Inflammatory macrophage (primary cell): ENCODE data around the gene BEST4.
"Not testable (repeated sequence)": the region's sequence is repeated elsewhere in the genome, so short reads cannot be mapped to it uniquely, and the experiment has no call there.

Source experiments
- DNase-seq, 2 donors: peaks; one replicate each; pipeline ENCODE4 v3.0.0-alpha.2; 2020 to 2022

BEST4 gene

DNA sequence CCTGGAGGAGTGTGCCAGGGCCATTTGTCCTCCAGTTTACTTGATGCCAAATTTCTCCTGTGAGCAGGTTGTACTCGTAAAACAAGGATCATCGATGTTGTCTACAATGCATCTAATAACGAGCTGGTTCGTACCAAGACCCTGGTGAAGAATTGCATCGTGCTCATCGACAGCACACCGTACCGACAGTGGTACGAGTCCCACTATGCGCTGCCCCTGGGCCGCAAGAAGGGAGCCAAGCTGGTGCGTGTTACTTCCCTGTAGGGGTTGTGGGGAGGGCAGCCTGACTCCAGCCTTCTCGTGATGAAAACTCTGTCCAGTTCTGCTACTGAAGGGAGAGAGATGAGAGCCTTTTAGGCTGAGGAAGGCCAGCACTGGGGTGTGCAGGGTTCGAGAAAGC is 10.4 kb downstream of the BEST4 start:
- no peak for DNase-seq

DNA sequence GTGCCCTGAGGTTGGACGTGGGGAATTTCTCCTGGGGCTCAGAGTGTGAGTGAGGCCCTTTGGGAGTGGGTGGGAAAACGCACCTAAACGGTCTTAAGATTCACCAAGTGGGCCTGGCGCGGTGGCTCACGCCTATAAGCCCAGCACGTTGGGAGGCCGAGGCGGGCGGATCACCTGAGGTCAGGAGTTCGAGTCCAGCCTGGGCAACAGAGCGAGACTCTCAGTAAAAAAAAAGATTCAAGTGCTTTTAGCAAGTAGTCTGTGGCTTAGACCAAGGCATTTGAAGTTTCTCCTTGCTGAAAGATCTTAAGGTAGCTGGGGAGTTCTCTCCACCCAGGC is 11.3 kb downstream of the BEST4 start:
- no peak for DNase-seq

DNA sequence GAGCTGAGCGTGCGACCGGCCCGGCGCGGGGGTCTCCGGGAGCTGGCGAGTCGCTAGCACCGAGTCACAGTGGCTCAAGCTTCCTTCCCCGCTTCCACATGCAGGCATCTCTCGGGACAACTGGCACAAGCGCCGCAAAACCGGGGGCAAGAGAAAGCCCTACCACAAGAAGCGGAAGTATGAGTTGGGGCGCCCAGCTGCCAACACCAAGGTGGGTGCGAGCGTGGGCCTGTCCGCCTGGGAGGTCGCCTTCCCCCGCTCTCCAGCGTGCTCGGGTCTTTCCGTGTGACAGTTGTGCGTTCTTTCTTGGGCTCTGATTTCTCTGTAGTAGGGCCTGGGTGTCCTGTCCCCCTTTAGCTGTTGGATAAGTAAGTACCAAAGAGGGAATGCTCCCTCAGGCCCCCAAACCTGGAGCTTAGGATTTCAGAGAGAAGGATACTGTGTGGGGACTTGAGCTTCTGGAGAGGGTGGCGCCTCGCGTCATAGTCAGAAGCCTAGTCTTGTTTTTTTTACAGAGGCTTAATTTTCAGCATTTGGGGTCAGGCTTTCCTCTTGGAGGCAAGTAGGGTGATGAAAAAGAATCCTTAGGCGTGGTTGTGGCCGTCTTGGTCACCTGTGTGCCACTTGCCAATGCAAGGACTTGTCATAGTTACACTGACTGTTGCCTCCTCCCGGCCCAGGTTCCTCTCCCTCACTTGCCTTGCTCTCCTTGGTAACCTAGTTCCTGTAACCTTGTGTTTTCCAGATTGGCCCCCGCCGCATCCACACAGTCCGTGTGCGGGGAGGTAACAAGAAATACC is 11.8 kb downstream of the BEST4 start:
- peak; percentile 24 to 60 for DNase-seq

DNA sequence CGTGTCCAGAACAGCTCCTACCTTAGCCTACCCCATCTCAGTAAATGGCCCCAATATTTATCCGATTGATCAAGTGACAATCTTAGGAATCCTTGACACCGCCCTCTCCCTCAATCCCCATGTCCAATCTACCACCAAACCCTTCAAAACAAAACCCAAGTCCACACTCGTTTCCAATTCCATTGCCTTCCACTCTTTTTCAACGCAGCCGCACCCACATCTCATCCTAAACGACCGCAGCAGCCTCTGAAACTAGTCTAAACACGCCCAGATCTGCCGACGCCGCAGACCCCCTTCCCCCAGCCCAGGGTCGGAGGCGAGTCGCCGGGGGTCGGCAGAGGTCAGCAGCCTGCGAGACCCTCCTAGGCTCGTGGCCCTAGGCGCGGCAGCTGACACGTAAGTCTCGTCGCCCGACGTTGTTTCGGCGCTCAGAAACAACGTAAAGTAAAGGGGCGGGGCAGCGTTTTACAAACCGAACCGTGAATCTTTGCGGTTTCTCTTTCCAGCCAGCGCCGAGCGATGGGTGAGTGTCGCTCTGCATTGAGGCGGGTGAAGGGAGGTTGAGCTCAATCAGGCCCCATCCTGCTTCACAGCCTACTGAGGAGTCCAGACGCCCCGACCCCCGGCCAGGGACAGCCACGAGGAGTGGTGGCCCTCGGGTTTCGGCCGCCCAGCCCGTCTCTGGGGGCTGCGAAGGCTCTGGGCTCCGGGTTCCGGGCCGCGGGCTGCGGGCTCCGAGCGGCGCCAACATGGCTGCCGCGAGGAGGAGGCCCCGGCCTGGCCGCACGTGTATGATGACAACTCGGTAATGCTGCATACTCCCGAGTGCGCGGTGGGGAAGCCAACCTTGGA is 12.7 kb downstream of the BEST4 start, which contains the start of gene RPS8:
RPS8 (plus strand) TSS at position 463 of the 852 bp plus-strand sequence; CDS start at position 520, 57 bp downstream.
- DNase-seq = peak; percentile 95

DNA sequence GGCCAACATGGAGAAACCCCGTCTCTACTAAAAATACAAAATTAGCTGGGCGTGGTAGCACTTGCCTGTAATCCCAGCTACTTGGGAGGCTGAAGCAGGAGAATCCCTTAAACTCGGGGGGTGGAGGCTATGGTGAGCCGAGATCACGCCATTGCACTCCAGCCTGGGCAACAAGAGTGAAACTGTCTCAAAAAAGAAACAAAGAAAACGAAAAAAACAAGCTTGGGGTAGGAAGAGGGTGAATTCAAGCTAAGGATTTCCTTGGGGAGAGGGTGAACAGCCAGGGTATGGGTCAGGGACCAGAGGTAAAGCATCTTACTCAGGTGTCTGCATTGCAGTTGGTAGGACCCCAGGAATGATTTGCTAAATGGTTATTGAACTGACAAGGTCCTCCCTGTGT is 21.5 kb downstream of the BEST4 start:
- not testable (repeated sequence) for DNase-seq

DNA sequence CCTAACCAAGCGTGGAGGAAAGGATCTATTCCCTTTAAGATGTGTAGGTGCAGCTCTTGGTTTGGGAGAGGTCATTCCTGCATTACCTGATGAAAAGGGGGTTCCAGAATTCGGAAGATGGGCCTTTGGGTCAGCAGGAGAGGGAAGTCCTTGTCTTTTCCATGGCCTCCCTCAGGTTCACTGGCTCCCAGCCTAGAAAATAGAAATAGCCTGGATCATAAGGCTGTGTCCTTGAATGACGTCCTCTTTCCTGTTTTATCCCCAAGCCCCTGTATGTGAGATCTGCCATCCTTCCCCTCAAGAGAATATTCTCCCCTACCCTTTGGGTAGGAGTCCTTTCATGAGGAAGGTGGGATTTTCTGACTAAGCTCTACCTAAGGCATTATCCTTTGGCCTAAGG is 27.1 kb downstream of the BEST4 start:
- DNase-seq = no peak

DNA sequence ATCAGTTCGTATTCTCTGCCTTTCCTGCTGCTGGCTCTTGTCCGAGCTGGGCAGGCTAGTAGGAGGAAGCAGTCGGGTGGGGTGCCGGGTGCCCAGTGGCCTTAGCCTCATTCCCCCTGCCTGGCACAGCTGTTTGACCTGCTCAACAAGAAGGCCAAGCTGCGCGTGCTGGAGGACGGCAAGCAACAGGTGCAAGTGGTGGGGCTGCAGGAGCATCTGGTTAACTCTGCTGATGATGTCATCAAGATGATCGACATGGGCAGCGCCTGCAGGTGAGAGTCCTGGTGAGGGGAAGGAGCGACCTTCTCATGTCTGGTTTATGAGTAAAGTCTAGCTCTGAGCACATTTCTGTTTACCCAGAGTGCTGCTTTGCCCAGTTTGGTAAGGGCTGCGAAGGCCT is 28.9 kb downstream of the BEST4 start:
- DNase-seq = no peak

DNA sequence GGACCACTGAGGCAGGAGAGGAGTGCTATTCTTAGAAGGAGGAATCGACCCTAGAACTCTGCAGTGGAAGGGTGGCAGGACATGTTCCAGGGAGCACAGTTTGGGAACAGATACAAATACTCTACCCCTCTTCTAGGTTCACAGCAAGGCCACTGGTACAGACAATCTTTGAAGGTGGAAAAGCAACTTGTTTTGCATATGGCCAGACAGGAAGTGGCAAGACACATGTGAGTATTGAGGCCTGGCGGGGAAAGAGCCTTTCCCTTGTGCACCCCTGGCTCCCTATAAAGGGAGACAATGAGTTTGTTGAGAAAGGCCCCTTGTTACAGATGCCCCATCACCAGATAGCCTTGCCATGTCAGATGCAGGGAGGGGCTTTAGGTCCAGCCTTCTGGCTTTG is 30.6 kb downstream of the BEST4 start:
- no peak for DNase-seq

DNA sequence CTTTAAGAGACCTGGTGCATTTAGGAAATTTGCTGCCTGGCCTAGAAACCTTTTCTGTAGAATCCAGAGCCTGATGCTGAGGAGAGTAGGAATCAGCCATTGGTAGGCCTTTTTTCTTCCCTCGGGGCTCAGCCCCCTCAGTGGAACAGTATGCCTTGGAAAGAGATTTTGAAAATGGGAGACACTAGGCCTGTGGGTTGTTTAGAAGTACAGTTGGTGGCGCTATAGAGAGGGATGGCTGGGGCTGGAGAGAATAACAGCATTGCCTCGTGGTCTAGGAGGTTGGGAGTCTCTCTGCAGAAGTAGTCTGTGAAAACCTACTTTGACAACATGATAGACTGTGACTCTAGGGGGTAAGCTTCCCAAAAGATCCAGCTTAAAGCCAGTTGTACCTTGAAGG is 40.1 kb downstream of the BEST4 start:
- no peak for DNase-seq

DNA sequence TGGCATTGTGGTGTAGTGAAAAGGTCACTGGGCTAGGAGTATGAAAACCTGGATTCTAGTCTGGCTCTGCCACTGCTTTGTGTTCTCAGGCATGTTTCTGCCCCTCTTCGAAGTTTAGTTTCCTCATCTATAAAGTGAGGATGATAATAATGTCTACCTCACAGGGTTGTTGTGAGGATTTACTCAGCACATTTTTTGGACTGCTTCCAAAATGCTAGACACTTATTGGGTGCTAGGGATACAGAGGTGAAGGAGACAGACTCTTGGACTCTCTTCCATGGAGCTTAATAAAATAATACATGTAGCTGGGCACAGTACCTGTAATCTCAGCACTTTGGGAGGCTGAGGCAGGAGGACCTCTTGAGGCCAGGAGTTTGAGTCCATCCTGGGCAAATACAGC is 44.8 kb downstream of the BEST4 start:
- no peak for DNase-seq

DNA sequence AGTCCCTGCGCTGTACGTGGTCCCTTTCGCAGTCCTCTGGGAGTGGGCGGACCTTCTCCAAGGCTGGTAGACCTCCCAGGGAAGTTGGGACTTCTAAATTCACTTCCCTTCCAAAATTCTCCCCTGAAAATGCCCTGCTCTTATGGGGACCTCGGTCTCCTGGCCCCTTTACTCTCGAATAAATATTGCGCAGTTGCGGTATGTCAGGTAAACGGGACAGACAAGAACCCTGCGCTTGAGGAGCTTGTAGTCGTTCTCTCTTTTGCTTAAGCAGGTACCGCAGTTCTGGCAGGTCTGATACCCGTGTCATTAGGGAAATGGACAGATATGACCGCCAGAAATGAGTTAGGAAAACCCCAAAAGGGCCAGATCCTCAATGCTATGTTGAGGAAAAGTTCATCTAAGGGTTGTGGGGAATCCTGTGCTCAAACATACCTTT is 47.8 kb downstream of the BEST4 start:
- DNase-seq = no peak

DNA sequence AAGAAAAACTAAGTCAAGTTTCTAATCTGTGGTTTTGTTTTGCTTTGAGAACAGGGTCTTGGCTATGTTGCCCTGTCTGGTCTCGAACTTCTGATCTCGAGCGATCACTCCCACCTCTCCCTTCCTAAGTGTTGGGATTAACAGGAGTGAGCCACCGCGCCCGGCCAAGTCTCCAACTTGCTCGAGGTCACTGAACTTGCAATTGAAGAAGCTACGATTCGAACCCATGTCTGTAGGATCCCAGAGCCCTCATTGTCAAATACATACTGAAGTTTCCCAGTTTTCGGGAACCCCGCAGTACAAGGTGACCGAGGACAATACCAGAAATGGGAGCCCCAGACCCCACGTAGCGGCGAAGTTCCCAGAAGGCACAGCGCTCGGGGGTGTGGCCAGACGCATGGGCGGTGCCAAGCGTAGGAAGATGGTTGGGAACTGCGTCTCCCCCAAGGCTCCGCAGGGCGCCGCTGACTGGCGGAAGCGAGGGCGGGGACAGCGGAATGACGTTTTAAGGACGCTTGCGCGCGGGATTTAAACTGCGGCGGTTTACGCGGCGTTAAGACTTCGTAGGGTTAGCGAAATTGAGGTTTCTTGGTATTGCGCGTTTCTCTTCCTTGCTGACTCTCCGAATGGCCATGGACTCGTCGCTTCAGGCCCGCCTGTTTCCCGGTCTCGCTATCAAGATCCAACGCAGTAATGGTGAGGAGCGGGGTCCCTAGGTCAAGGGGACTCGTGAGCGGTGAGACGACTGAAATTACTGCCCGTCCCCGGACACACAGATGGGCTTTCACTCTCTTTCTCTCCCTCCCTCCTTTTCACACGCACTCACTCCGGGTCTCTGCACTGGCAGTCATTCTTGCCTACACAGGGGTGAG is 48.4 kb downstream of the BEST4 start, which contains the start of gene KIF2C:
KIF2C (plus strand) TSS at position 531 of the 872 bp plus-strand sequence; CDS start at position 627, 96 bp downstream.
- peak; percentile 99 for DNase-seq

DNA sequence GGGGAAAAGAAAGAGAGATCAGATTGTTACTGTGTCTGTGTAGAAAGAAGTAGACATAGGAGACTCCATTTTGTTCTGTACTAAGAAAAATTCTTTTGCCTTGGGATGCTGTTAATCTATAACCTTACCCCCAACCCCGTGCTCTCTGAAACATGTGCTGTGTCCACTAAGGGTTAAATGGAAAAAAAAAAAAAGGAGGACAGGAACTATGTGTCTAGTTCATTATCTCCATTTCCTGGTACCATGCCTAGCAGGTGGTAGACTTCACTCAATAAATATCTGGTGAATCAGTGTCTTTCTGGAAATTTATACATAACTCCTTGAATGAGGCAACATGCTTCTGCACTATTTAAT is 49.0 kb downstream of the BEST4 start:
- not testable (repeated sequence) for DNase-seq

DNA sequence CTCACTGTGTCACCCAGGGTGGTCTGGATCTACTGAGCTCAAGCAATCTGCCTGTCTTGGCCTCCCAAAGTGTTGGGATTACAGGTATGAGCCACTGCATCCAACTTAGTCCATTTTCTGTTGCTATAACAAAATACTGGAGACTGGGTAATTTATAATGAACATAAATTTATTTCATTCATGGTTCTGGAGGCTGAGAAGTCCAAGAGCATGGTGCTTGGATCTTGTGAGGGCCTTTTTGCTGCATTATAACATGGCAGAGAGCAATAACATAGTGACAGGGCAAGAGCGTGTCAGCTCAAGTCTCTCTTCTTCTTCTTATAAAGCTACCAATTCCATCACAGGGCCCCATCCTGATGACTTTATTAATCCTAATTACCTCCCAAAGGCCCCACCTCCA is 52.0 kb downstream of the BEST4 start:
- no peak for DNase-seq

DNA sequence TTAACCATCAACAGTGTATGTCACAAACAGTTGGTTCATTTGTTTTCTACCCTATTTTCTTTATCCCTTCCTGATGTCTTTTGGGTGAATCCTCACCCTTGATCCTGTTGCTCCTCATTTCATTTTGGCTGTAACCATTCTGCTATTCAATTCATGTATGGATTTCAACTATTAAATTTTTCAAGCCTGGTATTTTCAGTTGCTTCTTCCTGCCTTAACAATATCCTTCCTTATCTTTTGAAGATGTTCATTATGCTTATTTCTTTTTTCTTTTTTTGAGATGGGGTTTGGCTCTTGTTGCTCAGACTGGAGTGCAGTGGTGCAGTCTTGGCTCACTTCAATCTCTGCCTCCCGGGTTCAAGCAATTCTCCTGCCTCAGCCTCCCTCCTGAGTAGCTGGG is 54.2 kb downstream of the BEST4 start:
- no peak for DNase-seq
